ENCODE measurements around the gene ENTPD2.
A peak's percentile ranks its signal among the peaks of the same experiment; 100 is the strongest.
"Not testable (repeated sequence)": the region's sequence is repeated elsewhere in the genome, so short reads cannot be mapped to it uniquely, and the experiment has no call there.

ENTPD2 gene

DNA sequence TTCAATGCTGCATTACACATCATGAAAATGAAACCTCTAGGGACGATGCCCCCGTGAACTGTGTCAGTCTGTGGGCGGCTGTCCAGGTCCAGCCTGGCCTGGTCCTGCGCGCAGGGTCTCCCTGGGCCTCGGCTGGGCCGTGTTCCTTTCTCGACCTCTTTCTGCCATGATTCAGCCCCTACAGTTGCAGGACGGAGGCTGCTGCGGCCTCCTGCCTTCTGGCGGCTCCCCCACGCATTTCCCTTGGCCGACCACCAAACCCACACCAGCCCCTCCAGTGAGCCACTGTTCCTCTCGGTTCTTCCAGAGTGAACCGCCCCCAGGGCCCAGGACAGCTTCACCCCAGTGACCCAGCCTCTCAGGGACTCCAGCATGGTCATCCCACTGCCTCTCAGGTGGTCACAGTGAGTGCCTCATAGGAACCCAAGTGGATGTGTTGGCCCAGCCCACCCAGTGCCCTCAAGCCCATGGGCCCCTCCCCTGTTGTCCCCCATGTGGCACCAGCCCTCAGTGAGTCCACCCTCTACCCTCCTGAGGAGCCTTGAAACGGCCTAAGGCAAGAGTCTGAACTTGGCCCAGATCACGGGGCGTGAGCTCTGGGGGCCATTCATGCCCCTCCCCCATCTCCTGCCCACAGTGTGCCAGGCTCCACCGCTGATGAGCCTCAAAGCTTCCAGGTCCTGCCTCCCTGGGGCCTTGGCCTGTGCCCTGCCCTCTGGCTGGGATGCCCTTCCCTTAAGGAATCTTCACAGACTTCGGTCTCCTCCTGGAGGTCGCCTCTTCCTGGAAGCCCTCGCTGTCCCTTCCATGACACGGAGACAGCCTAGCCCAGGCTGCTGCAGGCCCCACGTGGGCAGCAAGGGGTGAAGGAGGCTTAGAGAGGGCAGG lies 47.5 kb downstream of the ENTPD2 start:
- no peak for DNase-seq (ENCODE audit: extremely low spot score)
- ChIA-PET POLR2A (no interaction called here), CTCF (interaction anchor here (2.8 kb wide), 1 partner anchor 22 kb away, joined by 17 read pairs; the partner anchor contains the start of gene ABCA2)
- TF ChIP-seq, protein P1, sequence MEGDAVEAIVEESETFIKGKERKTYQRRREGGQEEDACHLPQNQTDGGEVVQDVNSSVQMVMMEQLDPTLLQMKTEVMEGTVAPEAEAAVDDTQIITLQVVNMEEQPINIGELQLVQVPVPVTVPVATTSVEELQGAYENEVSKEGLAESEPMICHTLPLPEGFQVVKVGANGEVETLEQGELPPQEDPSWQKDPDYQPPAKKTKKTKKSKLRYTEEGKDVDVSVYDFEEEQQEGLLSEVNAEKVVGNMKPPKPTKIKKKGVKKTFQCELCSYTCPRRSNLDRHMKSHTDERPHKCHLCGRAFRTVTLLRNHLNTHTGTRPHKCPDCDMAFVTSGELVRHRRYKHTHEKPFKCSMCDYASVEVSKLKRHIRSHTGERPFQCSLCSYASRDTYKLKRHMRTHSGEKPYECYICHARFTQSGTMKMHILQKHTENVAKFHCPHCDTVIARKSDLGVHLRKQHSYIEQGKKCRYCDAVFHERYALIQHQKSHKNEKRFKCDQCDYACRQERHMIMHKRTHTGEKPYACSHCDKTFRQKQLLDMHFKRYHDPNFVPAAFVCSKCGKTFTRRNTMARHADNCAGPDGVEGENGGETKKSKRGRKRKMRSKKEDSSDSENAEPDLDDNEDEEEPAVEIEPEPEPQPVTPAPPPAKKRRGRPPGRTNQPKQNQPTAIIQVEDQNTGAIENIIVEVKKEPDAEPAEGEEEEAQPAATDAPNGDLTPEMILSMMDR (IDR thresholded peaks at IDR 0.05; ENCODE audit: control extremely low read depth, extremely low read depth, low read depth, missing control alignments), result no peak

DNA sequence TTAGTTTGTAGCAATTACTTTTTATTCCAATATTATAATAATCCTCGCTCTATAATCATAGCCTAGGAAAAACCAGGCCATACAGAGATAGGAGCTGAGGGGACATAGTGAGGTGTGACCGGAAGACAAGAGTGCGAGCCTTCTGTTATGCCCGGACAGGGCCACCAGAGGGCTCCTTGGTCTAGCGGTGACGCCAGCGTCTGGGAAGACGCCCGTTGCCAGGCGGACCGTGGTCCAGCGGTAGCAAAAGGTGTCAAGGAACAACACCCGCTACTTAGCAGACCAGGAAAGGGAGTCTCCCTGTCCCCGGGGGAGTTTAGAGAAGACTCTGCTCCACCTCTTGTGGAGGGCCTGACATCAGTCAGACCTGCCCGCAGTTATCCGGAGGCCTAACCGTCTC lies 49.6 kb downstream of the ENTPD2 start:
- DNase-seq (ENCODE audit: extremely low spot score); POLR2A ChIA-PET: not testable (repeated sequence)
- TF ChIP-seq, protein P1 (IDR thresholded peaks at IDR 0.05; ENCODE audit: control extremely low read depth, extremely low read depth, low read depth, missing control alignments), result peak; percentile 30
- CTCF ChIA-PET, result interaction anchor here (1.1 to 6.6 kb wide), 5 partner anchors 8 to 32 kb away, joined by 3 to 41 read pairs (median 4); partner anchors contain the start of gene CLIC3

DNA sequence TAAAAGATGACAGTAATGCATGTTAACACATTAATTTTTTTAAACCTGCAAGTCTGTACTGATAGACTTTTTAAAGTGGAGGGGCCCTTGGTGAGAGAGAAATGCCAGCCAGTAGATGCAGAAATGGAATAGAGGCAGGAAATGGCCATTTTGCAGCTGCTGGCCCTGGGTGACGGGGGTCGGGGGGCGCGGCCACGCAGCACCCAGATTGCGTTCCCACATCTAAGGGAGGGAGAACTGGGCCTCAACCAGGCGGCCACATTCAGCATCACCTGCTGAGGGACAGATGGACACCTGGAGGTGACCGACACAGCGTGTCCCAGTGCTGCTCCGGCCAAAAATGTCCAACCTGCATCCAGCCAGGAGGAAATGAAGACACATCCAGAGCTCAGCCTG lies 51.2 kb downstream of the ENTPD2 start:
- TF ChIP-seq, protein P1 (IDR thresholded peaks at IDR 0.05; ENCODE audit: control extremely low read depth, extremely low read depth, low read depth, missing control alignments), result no peak
- ChIA-PET POLR2A (no interaction called here), CTCF (interaction anchor here (1.6 to 6.6 kb wide), 3 partner anchors 27 to 44 kb away, joined by 4 to 41 read pairs (median 26); partner anchors contain the start of gene NPDC1)
- DNase-seq (ENCODE audit: extremely low spot score), result no peak

DNA sequence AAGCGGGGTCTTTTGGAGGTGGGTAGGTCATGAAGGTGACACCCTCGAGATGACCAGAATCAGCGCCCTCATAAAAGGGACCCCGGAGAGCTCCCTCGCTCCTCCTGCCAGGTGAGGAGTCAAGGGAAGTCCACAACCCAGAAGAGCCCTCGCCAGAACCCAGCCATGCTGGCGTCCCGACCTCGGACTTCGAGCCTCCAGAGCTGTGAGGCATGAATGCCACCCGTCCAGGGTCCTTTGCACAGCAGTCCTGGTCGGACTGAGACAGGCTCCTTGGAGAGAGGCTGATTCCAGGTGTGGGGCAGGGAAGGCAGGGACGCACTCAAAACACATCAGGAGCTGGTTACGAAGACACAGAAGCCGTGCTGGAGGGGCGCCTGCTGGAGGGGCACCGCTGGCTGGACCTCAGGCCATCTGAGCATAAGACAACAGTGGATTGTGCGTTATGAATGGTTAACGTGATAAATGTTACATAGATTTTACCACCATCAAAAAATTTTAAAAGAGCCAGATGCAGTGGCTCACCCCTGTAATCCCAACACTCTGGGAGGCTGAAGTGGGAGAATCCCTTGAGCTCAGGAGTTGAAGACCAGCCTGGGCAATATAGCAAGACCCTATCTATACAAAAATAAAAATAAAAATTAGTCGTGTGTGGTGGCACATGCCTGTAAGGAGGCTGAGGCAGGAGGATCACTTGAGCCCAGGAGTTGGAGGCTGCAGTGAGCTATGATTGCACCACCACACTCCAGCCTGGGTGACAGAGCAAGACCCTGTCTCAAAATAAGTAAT lies 51.8 kb downstream of the ENTPD2 start:
- ChIA-PET POLR2A (no interaction called here), CTCF (interaction anchor here (1.6 to 6.6 kb wide), 4 partner anchors 28 to 54 kb away, joined by 4 to 41 read pairs (median 18); partner anchors contain the start of gene NPDC1)
- no peak for DNase-seq (ENCODE audit: extremely low spot score)
- TF ChIP-seq, protein P1 (IDR thresholded peaks at IDR 0.05; ENCODE audit: control extremely low read depth, extremely low read depth, low read depth, missing control alignments), result no peak

DNA sequence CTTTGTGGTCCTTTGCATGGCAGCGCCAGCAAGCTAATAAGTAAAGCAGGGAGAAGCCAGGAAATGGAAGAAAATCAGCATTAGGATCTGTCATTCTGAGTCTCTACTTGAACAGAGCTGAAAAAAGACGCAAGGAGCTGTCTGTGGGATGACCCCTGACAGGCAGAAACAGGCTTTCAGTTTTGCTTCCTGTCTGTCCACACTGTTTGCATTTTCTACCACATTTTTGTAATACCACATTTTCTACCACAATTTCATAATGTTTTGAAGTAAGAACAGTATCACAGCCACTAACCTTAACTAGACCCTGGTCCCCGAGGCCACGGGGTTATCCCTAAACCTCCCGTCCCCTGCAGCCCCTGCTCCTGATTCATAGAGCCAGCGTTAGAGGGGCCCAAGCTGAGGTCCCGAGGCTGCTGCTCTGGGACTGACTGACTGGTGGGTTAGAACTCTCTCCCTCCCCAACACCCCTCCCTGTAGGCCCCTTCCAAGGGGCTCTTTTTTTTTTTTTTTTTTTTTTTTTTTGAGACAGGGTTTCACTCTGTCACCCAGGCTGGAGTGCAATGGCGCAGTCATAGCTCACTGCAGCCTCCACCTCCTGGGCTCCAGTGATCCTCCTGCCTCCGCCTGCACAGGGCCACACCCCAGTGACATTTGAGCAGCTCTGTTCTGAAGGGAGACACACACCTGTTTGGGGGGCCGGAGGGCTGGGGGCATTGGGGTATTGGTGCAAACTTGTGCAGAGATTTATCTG lies 53.5 kb downstream of the ENTPD2 start:
- POLR2A ChIA-PET, result interaction anchor here (0.7 to 1.0 kb wide), 2 partner anchors 8 to 241 kb away, joined by 3 to 4 read pairs; partner anchors contain the start of gene TUBB4B
- CTCF ChIA-PET, result interaction anchor here (0.7 to 6.6 kb wide), 10 partner anchors 12 to 232 kb away, joined by 3 to 41 read pairs (median 3); partner anchors contain the start of genes AJM1 and FBXW5
- peak; percentile 84 for DNase-seq (ENCODE audit: extremely low spot score)
- TF ChIP-seq, protein P1 (IDR thresholded peaks at IDR 0.05; ENCODE audit: control extremely low read depth, extremely low read depth, low read depth, missing control alignments), result no peak

Data from GM10248 (cell line).